GM15510 (cell line): ENCODE data around the gene ATP8A2.

Experiments used
- POLR2A ChIP-seq: IDR thresholded peaks from 3 replicates; pipeline ENCODE4 v1.6.1; 2011; ENCODE audit warnings: borderline replicate concordance; ENCODE audit not compliant: insufficient read length; ENCODE audit errors: extremely low read depth

Gene ATP8A2

DNA sequence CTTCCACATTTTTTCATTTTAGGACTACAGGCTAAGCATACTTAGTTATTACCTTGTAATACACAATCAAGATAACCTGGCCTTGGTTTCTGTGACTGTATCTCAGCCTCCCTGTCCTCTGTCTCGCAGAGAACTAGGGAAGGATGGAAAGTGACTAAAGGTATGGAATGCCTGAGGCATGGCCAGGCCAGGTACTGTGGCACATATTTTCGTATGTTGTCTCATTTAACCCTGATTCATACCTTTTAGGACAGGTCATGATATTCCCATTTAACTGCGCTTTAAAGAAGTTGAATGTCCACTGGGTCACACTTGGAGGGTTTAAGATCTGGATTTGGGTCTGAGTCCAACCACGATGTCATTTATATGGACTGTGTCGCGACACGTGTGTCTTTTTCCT, 357.4 kb downstream of the ATP8A2 start:
- no peak for TF ChIP-seq POLR2A

GRCh38 chr13:25731037-25731436, 359.3 kb downstream of the ATP8A2 start:
- no peak for TF ChIP-seq POLR2A

- TF ChIP-seq POLR2A: no peak
Measured at GRCh38 chr13:25731536-25731935, 359.8 kb downstream of the ATP8A2 start.

DNA sequence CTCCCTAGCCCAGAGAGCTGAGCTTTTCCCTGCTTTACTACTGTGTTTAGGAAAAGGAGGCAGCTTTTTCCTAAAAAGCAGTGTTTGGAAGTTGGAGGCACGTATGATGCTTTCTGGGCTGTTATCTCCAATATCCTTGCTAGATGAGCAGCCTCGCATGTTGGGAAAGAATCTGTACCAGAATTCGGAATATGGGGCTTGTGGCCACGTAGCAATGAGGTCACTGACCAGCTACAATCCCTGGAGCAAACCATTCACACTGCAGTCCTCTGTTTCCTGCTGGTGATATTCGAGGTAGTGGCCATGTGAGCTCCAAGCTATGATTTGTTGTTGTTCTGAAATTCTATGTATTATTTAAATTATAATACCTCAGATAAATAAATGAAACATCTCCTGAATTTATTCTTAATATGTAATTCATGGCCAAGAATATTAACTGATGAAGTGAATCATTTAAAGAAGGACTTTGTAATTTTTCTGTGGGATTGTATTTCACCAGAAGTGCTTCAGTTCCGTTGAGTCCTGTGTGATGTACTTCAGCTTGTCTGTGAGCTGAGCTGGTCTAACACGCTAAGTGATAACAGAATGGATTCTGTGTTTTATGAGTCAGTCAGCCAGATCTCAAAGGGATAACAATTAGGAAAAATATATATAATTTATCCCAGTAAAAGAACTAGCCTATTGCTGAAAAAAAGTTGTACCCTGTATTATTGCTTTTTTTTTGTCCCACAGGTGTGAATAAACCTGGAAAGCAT, 360.5 kb downstream of the ATP8A2 start:
- TF ChIP-seq POLR2A: no peak

DNA sequence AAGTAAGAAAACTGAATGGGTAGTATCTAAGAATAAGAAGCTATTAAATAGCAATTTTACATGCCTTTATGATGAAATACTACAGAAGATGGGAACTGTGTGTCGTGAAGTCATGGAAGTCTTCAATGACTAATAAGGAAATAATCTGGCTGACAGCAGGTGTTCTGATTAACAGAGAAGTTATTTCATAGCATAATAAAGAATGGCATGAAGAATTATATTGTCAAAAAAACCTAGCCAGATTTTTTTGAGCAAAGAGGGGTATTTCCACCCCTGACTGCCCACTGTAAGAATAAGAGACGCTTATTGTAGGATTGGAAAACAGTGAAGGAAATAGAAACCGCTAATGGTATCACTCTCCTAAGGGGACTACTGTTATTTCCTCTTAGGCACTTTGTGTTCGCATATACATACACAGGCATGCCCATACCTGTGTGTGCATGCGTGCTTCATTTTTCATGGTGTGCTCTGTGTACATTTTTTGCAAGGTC, 361.3 kb downstream of the ATP8A2 start:
- no peak for TF ChIP-seq POLR2A

DNA sequence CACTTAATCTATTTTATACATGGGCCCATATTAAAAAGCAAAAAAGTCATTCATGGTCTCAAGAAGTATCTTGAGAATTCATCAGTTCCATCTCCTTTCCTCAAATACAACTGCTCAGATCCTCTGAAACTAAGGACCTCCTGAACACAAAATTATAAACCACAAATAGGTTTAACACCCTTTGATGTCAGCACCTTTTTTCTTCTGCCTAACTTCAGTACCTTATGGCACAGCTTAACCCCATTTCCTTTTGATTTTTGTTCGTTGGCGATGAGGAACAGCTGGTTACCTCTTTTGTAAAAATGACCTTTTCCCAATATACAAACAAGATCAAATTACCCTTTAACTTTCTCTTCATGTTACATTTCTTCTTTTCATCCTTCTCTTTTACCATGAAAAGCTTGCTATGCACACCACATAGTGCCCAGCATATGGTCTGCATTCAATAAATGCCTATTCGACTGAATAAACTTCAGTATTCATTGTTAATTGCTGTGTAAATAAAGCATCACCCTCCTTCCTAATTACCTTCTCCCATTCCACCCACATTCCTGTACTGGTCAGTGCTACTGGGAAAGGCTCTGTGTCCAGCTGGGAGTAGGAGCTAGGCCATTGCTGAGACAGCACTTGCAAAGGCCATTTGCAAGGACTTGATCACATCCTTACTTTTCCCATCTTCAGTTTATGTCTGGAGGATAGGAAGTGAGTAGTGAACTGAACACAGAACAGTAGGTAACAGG, 362.1 kb downstream of the ATP8A2 start:
- TF ChIP-seq POLR2A: no peak

DNA sequence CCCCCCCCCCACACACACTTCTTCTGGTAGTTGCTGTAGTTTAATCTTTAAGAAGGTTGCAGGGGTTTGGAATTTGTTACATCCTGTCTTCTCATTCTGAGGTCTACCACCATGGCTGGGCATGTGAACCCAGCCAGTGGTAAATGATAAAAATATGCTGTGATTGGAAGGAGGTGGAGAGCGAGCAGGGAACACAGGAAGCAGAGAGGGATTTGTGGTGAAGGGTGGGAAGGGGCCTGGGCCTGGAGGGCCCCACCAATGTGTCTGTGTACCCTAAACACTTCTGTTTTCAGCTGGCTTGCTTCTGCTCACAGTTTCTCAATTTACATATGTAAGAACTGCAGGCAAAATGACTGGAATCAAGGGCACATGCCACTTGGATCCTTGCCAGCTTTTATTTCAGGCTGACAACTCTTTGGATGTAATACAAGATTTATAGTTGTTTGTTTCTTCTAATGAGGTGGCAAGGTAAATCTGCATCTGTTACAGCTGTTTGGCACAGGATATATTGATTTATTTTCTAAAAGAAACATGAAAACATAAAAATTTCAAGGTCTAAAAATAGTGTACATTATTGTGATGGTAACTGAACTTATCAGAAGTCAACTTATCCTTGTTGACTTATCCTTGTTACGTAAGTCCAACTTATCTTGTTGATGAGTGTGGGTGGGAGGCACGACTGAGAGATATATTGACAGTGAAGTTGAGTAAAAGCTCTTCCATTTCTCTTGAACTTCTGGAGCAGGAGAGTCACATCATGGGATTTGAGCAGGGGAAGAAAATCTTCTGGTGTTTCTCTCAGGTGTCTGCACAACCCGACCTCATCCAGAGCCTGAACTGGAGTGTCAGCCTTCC, 366.8 kb downstream of the ATP8A2 start:
- no peak for TF ChIP-seq POLR2A

DNA sequence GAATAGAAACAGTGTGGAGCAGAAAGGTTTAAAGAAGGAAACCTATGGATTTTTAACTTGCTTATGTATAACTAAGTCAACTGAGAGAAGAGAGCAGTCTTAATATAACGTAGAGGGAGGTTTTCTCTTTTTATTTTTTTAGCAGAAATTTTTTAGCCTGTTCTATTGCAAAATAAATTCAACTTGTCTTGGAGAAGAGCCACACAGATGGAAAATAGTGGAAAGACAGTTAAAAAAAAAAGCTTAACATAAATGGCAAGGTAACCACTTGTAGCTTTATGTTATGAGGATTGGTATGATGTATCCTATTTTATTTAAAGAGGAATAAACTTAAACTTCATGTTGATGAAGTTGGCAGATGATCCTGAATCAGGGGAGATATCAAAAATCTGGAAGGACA, 367.6 kb downstream of the ATP8A2 start:
- no peak for TF ChIP-seq POLR2A

DNA sequence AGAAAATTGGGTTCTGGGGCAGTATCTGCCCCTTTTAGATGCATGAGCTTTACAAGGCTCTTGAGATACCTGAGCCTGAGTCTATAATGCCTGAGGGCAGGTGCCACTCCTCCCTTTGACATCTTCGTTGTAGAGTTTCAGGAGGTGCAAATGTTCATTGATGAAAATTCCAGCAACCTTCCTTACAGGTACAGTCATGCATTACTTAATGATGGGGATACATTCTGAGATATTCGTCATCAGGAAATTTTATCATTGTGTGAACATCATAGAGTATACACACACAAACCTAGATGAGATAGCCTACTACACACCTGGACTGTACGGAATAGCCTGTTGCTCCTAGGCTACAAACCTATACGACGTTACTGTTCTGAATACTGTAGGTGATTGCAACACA, 370.0 kb downstream of the ATP8A2 start:
- TF ChIP-seq POLR2A: no peak

DNA sequence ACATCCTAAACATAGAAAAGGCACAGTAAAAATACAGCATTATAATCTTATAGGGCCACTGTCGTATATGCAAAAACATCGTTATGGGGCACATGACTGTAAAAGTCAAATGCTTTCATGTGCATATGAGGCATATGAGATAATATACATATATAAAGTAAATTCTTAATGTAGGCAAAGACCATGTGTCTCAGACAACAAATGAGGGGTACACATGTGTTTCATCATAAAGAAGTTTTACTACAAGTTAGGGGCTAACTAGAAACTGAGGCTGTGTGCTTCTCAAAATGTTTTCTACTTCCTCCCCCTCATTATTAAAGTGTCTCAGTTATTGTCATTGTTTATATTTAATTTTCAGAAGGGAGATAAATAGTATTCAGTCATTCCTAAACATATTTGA, 370.4 kb downstream of the ATP8A2 start:
- TF ChIP-seq POLR2A: no peak

- no peak for TF ChIP-seq POLR2A
Measured at GRCh38 chr13:25743421-25743820, 371.6 kb downstream of the ATP8A2 start.

- TF ChIP-seq POLR2A: no peak
Measured at GRCh38 chr13:25744178-25744577, 372.4 kb downstream of the ATP8A2 start.

DNA sequence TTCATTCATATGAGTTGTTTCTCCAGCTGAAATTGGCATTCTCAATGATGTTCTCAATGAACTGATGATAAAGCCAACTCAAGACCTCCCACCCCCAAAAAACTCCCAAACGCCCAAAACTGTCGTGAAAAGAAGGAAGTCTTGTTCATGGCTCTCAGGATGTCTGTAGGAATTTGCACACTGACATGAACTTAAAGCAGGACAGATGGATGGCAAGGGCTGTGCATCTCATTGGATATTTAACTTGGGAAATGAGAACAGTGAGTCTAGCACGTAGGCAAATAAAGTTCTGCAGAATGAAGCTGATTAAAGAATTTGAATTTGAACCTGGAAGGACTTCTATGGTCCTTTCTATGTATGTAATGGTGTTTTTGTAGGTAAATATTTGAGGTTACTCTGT, 374.4 kb downstream of the ATP8A2 start:
- no peak for TF ChIP-seq POLR2A

DNA sequence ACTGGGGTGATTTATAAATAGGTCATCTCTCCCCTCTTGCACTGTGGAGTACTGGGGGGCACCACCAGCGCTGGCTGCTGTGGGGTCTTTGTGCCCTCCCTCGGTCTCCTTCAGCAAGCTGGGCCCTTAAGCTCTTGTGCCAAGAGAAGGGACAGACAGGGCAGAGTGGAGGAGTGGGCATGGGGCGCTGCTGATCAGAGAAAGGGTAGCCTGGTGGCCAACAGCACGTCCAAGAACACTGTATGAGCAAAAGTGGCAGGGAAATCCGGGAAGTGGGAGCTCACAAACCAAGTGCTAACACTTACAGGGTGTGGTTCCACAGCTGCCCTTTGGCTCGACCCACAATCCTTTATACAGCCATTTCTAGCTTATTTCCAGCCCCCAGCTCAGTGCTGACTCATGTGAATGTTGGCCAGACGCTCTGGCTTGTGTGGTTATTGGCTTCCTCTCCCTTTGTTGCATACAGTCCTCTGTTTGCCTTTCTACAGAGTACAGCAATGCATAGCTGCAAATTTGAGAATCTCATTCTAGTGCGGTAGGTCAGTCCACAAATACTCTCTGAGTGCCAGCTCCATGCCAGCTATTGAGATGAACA, 381.3 kb downstream of the ATP8A2 start:
- TF ChIP-seq POLR2A: no peak

DNA sequence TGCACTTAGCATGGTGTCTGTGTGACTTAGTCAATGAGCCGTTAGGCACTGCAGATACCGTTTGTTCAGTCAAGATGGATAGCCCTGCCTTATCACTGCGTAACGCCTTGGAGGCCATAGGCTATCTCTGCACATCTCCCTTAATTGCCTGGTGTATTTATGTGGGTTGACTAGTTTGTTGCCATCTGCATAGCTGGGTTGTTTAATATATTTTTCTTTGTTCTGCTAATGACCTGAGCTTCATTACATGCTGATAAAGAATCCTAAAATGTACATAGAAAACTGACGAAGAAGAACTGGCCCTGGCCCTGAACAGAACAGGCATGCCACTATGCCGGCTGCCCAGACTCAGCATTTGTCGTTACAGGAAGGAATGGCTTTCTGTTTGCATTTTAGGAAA, 382.2 kb downstream of the ATP8A2 start:
- no peak for TF ChIP-seq POLR2A
